ENCODE results near the gene UBE2D2.

Gene UBE2D2

DNA sequence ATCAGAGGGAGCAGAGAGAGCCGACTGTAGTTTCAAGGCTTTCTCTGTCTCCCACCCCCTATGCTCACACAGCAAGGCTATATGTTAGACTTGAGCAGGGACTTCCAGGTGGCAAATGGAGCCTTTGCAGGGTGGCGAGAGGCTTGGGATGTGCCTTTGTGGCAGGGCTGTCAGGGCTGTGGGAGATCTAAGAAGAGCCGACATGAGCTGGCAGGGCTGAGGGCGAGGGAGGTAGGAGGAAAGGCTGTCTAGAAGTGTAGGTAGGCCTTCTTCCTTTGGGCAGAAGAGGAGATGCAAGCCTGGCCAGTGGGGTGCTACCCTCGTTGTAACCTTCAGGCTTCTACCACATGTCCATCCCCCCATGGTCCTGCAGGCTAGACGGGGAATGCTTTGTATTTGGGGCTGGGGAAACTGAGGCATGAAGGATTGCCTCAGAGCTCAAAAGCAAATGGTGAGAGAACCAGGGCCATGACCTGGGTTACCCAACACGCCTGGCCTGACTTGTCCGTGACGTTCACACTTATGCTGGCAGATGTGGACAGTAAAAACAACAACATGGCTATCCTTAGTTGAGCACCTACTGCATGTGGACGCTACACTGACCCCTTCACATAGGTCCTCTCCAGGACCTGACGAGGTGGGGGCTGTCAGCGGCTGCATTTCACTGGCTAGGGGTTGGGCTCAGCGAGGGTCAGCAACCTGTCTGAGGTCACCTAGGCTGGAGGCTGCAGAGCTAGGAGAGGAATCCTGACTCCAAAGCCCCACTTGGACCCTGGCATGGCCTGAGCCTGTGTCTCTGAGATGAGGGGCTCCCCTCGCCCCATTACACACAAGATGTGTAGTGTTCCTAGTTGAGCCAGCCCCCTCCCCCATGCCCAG lies 102.3 kb downstream of the UBE2D2 start:
- no peak for DNase-seq

DNA sequence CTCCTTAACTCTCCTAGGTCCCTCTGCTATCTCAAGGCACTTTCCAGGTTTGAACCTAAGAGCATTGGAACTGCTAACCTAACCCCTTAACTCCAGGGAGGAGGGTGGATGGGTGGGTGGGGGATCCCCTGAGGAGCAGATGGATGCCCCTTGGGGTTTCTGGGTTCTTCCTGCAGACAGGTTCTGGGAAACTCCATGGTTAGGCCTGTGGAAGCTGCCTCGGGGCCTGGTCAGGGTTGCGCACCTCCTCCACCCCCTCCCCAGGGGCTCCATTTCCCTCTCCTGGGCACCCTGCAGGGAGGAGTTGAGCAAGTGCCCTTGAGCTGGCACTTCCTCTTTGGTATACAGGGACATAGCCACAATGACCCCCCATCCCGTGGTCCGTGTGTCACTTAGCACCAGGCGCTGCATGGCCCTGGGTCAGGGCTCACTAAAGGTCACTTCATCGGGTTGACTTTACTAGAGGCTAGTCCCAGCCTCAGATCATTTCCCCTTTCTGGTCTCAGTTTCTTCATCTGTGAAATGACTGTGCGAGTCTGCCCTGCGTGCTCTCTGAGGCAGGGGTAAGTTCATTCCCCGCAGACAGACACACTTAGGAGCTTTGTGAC lies 103.1 kb downstream of the UBE2D2 start:
- no peak for DNase-seq

GRCh38 chr5:139664727-139665351 lies 103.7 kb downstream of the UBE2D2 start:
- no peak for DNase-seq

DNA sequence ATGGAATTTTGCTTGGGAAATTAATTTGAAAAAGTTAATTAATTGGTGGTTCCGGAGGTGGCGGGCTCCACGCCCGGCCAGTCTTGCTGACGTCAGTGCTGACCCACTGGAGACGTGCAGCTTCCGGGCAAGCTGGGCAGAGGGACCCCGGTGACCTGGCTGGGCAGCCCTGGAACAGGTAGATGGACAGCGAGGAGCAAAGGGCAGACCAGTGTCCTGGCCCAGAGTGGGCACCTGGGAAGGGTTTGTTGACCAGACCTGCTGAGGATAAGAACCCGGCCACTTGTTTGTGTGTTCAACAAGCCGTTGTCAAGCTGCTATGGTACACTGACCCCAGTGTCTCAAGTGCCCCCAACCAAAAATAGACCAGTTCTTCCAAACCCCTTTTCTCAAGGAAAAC lies 104.5 kb downstream of the UBE2D2 start:
- no peak for DNase-seq

DNA sequence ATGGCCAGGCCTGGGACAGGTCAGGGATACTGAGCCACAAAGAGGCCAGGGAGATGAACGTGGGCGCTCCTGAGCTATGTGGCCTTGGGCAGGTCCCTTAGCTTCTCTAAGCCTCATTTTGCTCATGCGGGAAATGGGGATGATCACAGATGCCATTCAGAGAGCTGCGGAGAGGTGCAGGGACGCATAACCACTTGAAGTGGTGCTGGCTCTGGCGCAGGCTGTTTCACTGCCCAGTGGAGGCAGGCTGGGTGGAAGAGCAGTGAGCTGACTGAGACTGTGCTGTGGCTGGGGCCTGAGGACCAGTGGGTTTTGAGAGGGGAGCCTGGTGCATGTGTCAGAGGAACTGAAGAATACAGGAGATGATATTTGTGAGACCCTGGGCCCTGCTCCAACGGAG lies 105.4 kb downstream of the UBE2D2 start:
- no peak for DNase-seq

- DNase-seq, result no peak
Observed at GRCh38 chr5:139667001-139667729, 106.0 kb downstream of the UBE2D2 start.

DNA sequence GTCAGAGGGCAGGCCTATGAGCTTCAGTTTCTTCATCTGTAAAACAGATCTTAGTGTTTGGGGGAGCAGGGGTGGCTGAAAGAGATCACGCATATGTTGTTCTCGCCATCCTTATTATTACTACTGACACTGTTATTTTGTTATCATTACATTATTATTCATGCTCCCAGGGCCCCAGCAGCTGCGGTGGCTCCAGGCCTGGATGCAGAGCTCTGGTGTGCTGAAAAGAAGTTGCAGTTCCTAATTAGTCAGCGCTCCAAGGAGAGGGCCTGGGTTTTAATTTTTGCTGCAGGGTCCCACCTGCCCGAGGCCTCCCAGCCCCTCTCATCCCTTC lies 106.6 kb downstream of the UBE2D2 start:
- DNase-seq, result no peak

- peak; percentile 43 to 53 for DNase-seq
Observed at GRCh38 chr5:139668064-139668880, 107.1 kb downstream of the UBE2D2 start.

GRCh38 chr5:139668924-139669661 lies 108.0 kb downstream of the UBE2D2 start:
- no peak for DNase-seq

DNA sequence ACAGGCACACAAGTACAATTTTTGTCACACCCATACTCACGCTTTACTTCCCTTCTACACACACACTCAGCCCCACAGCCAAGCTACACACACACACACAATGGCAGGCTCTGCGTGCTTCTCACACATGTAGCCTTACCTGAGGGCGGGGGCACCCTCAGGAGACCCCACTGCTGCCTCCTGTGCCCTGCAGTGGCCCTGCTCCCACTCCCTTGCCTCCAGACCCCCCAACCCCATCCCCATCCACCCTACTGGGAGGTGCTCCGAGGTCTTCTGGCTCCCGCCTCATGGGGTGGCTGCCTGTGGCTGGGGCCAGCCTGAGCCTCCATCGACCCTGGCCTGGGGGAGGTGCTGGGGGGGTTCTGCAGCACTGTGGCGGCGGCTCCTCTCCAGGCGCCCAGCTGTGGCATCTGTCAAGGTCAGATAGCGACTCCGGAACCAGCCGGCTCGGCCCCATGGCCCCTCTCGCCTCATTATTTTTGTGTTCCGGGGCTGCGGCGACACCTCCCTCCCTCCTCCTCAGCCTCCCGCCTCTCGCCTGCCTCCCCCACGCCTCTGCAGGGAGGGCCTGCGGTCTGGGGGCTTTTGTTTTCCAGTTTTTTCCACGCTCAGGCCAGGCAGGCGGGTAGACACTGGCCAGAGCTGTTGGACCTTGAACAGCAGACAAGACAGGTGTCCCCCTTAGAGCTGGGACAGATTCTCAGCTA lies 108.7 kb downstream of the UBE2D2 start:
- DNase-seq, result no peak

- no peak for DNase-seq
Observed at GRCh38 chr5:139670369-139671095, 109.4 kb downstream of the UBE2D2 start.

- DNase-seq, result no peak
Observed at GRCh38 chr5:139671096-139671841, 110.1 kb downstream of the UBE2D2 start.

- no peak for DNase-seq
Observed at GRCh38 chr5:139675213-139675612, 114.1 kb downstream of the UBE2D2 start.

DNA sequence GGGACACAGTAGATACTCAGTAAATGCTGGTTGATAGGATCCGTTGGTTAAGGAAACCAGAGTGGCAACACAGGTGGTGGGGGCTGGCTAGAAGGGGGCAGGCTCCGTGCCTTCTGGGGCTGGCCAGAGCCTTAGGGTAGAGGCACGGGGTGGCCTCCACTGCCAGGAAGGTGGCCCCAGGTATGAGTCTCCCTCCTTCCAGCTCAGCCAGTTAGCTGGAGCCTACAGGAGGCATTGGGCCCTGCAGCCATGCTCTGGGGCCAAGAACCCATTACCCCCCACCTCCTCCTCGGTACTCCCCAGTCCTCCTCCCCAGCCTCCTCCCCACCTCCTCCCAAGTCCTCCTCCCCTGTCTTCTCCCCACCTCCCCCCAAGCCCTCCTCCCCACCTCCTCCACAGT lies 114.7 kb downstream of the UBE2D2 start:
- DNase-seq, result no peak

DNA sequence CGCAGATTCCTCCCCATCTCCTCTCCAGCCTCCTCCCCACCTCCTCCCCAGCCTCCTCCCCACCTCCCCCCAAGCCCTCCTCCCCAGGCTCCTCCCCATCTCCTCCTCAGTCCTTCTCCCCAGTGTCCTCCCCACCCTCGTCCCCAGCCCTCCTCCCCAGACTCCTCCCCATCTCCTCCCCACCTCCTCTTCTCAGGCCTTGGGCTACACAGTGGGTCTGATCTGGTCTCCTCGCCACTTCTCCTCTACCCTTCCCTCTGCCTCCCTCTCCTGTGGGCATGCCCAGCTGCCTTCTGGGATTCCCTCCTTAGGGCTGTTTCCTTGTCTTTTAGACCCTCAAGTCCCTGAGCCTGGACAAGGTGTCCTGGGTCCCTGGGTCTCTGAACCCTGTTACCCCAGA lies 115.3 kb downstream of the UBE2D2 start:
- no peak for DNase-seq

- DNase-seq, result no peak
Observed at GRCh38 chr5:139676951-139677735, 116.0 kb downstream of the UBE2D2 start.

Data from activated CD4-positive, alpha-beta T cell treated with anti-CD3 and anti-CD28 coated beads, Interleukin-2, amount 50 U/mL, for 48 hours (primary cell).